GM18508 (cell line): ENCODE measurements around the gene KBTBD2.
"Not testable (repeated sequence)": the region's sequence is repeated elsewhere in the genome, so short reads cannot be mapped to it uniquely, and the experiment has no call there.

Experiments
- ATAC-seq: cut with Tn5 transposase; IDR thresholded peaks from one replicate; pipeline ENCODE4 v1.9.1; 2021; ENCODE audit warnings: moderate number of reproducible peaks; ENCODE audit not compliant: insufficient read depth, unreplicated experiment

Gene KBTBD2

DNA sequence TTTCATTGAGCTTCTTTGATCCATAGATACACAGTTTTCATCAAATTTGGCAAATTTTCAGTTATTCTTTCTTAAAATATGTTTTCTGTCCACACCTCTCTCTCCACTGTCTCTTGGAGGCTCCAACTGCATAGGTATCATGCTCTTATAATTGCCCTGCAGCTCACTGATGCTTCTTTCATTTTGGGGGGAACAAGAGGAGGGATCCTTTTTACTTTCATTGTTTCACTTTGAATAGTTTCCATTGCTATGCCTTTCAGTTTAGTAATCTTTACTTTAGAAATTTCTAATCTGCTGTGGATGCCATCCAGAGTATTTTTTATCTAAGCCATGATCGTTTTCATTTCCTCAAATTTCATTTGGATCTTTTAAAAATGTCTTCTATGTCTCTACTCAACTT is 32.9 kb downstream of the KBTBD2 start:
- no peak for ATAC-seq

DNA sequence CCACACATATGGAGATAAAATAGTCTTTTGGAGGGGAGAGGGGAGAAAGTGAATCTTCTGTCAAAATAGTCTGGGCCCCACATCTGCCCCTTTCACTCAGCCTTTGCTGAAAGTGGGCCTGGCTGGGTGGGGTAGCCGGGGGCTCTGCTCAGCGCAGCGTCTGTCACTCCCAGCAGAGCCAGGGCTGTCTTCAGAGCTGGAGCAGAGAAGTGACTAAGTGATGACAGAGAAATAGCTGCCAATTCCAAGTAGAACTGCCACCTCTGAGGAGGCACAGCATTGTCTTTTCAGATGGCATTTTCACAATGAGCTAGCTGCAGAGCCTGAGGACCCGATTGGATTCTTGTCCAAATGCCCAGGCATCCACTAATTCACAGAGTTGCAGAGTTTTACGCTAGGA is 34.5 kb downstream of the KBTBD2 start:
- not testable (repeated sequence) for ATAC-seq

DNA sequence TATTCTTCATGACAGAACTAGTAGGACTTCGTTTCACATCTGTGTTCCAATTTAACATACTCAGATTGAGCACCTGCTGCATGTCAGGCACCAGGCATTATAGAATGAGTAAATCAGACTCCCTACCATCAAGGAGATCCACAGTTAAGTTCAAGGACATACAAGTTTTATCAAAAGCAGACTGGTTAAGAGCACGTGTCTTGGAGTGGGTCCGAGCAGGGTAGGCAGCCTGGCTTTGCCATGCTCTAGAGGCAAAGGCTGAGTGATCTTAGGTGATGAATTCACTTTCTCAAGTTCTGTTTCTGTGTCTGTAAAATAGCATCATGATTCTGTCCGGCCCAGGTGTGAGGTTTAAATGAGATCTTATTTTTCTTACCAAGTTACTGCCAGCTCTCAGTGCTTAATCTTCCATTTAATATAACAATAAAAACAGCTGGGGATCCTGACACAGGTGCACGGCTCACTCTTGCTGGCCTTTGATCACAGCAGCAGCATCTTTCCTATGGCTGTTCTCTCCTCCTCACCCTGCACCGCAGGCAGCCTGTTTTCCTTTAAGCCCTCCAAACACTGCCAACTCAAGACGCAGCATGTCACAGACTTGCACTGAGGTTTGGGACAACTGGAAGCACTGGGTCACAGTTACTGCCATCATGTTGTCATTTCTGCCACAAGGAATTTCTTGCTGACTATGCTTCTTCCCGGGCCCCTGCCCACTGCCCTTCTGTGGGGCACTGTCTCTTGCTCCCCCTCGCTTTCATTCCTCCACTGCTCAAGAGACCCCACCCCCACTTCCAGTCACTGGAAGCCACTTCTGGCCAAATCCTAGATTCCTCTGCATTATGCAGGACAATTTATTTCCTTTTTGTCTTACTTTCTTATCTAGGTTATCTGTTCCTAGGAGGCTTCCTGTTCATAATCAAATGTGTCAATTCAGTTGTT is 35.5 kb downstream of the KBTBD2 start:
- ATAC-seq: not testable (repeated sequence)

DNA sequence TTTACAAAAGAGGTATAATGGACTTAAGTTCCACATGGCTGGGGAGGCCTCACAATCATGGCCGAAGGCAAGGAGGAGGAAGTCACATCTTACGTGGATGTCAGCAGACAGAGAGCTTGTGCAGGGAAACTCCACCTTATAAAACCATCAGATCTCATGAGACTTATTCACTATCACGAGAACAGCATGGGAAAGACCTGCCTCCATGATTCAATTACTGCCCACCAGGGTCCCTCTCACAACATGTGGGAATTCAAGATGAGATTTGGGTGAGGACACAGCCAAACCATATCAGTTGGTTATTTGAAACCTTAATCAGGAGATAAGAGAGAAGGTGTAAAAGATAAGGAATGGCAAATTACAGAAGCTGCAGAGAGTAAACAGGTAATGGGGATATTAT is 40.9 kb downstream of the KBTBD2 start:
- ATAC-seq: not testable (repeated sequence)

DNA sequence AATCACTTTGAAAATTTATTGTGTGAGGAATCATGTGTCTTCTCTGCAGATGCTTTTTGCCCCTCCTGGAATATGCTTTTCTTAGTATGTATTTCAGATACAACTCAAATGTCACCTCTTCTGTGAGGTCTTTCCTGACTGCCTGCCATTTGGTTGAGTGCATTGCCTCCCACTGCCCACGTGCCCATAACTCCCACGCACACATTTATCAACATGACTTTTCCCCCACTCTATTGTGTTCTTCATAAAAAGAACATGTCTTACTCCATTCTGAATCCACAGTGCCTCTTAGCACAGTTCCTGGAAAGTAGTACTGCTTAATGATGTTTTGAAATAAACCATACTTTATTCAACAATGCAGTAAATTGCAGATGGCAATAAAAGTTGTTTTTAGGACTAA is 42.9 kb downstream of the KBTBD2 start:
- not testable (repeated sequence) for ATAC-seq

DNA sequence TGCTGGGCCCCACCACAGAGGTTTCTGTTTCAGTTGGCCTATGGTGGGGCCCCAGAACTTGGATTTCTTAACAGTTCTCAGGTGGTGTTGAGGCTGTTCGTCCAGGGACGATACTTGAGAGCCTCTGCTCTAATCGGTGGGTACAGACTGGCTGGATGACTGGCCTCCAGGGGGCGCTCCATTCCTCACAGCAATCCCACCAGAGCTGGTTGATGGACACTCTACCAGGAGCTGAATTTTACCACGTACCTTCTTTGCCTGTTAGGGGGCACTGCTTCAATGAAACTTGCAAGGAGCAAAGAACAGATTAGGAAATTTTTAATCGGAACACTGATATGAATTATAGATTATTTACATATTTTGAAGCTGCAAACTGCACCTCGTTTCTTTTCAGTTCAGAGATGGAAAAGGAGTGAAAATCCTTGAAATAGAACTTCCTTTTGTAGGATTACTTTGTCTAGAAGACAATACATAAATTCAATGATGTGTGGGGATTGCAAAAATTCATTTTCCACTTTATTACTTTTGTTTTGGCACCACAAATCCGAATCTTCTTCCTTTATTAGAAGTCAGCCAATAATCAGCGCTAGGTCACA is 44.8 kb downstream of the KBTBD2 start:
- ATAC-seq: peak; percentile 99

DNA sequence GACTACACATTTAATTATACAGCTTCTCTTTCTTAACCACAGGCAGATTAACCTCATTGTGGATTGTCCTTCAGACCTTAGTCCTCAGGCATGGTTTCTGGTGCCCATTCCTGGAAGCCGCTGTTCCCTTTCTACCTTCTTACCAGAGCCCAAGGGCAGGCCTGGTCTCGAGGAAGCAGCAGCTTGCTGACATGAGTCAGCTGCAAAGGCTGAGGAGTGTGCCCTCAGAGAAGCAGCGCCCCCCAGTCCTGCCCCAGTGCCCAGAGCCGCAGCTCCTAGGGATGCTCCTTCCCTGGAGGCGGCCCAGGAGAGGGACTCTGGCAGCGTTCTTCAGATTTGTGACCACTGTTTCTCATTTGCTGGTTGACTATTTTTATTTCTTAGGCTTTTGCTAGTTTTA is 46.8 kb downstream of the KBTBD2 start:
- not testable (repeated sequence) for ATAC-seq

DNA sequence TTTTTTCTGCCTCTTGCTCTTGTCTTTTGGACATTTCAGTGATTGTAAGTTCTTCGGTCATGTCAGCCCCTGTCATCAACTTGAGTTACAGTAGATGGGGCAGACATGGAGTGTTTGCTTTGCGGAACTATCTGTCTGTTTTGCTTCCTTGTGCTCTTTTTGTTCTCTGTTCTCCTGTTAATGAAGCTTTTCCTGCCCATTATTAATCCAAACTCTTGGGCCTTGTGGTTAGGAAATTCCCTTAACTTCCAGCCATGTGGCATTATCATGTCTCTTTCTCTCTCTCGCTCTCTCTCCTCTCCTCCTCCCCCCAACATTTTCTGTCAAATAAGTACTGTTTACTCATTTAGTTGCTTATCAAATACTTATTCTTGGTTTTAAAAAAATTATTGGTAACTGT is 47.8 kb downstream of the KBTBD2 start:
- not testable (repeated sequence) for ATAC-seq

DNA sequence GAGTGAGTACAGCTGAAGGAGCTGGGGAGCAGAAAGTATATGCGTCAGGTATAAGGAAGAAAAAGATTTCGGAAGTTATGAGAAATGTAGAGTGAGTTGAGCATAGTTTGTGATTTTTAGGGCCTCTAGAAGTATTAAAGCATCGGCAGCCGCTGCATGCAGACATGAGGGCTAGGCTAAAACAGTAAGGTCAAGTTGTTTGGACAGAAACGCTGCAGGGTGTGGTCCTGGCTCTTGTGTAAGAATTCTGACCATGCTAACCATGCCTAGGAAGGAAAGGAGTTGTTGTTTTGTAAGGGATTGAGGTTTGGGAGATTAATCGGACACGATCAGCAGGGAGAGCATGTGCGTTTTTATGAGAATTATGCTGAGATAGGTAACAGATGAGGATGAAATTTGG is 51.7 kb downstream of the KBTBD2 start:
- not testable (repeated sequence) for ATAC-seq

DNA sequence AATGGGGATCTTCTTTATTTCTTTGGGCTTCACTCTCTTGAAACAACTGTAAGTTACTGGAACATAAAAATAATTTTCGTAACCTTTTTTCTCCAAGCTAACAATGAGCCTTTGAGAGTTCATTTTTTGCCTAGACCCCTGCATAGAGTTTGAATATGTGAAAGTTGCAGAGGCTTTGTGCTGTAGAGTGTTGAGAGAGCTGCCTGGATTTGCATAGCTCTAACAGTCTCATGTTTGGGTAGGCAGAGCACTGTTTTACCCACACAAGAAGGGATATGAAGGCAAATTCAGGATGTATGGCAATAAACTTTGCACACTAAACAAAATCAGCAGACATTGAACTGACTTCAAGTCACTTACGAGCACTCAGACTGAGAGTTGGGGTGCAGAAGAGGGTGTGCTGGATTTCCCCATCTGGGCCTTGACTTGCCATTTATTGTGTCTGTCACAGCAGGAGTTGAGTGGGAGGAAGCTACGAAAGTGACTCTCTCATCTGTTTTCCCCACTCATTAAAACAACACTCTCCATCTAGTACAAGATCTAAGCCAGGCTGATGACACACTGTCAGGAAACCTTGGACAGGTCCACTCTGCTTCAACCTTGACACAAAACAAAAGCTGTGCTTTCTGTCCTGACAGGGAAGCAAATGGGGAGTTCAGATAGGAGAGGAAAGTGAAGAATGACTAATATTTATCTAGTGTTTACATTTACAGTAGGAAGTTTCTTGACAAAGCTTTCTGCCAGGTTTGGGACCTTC is 62.4 kb downstream of the KBTBD2 start:
- not testable (repeated sequence) for ATAC-seq
